ELR (cell line): ENCODE data around the gene MAP1B.

ENCODE experiments used
- DNase-seq: peaks from one replicate; pipeline ENCODE4 v3.0.0-alpha.2; 2015; ENCODE audit warnings: low read depth

Gene MAP1B

GRCh38 chr5:72194846-72195245 lies 87.6 kb downstream of the MAP1B start:
- no peak for DNase-seq

GRCh38 chr5:72195581-72195980 lies 88.3 kb downstream of the MAP1B start:
- no peak for DNase-seq

- no peak for DNase-seq
Measured at GRCh38 chr5:72197393-72197792, 90.1 kb downstream of the MAP1B start.

- DNase-seq, result no peak
Measured at GRCh38 chr5:72199681-72200080, 92.4 kb downstream of the MAP1B start.

GRCh38 chr5:72202331-72202825 lies 95.1 kb downstream of the MAP1B start:
- DNase-seq, result no peak

GRCh38 chr5:72203251-72203845 lies 96.1 kb downstream of the MAP1B start:
- DNase-seq, result peak; percentile 43

GRCh38 chr5:72204946-72205345 lies 97.7 kb downstream of the MAP1B start:
- no peak for DNase-seq

GRCh38 chr5:72205431-72206009 lies 98.2 kb downstream of the MAP1B start:
- DNase-seq, result peak; percentile 12

- DNase-seq, result no peak
Measured at GRCh38 chr5:72206160-72206559, 98.9 kb downstream of the MAP1B start.

GRCh38 chr5:72206994-72207393 lies 99.7 kb downstream of the MAP1B start:
- DNase-seq, result no peak

- DNase-seq, result no peak
Measured at GRCh38 chr5:72208324-72208926, 101.2 kb downstream of the MAP1B start.

GRCh38 chr5:72209147-72210115 lies 102.2 kb downstream of the MAP1B start:
- DNase-seq, result peak; percentile 50

- DNase-seq, result peak; percentile 87
Measured at GRCh38 chr5:72210888-72211678, 103.8 kb downstream of the MAP1B start.

- no peak for DNase-seq
Measured at GRCh38 chr5:72212171-72212570, 104.9 kb downstream of the MAP1B start.

- DNase-seq, result no peak
Measured at GRCh38 chr5:72213482-72213881, 106.2 kb downstream of the MAP1B start.

GRCh38 chr5:72214168-72214567 lies 106.9 kb downstream of the MAP1B start:
- no peak for DNase-seq

- DNase-seq, result no peak
Measured at GRCh38 chr5:72216756-72217155, 109.5 kb downstream of the MAP1B start.

GRCh38 chr5:72221099-72221498 lies 113.8 kb downstream of the MAP1B start:
- no peak for DNase-seq

- DNase-seq, result no peak
Measured at GRCh38 chr5:72221541-72221940, 114.3 kb downstream of the MAP1B start.

- DNase-seq, result no peak
Measured at GRCh38 chr5:72222521-72222920, 115.2 kb downstream of the MAP1B start.

GRCh38 chr5:72223371-72223770 lies 116.1 kb downstream of the MAP1B start:
- no peak for DNase-seq
